H1 (cell line): Measurements from ENCODE around the gene CDIPT. TPM values are rescaled to one million over a fixed set of nuclear protein-coding genes. Genes with fewer than 3 reads are reported as not detected.

Experiments used
- CHD7 ChIP-seq: fragments of 300-600 bp; sonication (generic); IDR thresholded peaks from 2 replicates; pipeline ENCODE4 v1.7.1; 2012; ENCODE audit warnings: low read length, moderate library complexity, mild to moderate bottlenecking, inconsistent platforms; ENCODE audit not compliant: insufficient replicate concordance
- polyA plus RNA-seq, 7 experiments: library from polyadenylated mRNA; depleted of rRNA in 3 of 7; stranded (reverse) in 5 of 7; unstranded in 2 of 7; fragments of >200 nt in 5 of 7; fragments of 200-250 nt in 2 of 7; gene quantifications; 1 replicate in 5 of 7; 2 replicates in 1 of 7; 4 replicates in 1 of 7; pipeline versions ENCODE4 v1.2.1 to v1.2.3, GENCODE V29; 2011 to 2013; ENCODE audit warnings: missing spikeins in 2 of 7, mixed read lengths in 2 of 7
- total RNA-seq: library from RNA; stranded (reverse); fragmentation: NEBNext Ultra II Directional; extraction: Animal tissue kit (Norgen Biotek cat#: 25700); gene quantifications from 2 replicates; pipeline ENCODE4 v1.2.1, GENCODE V29; 2021

The CDIPT gene
- total and polyA plus RNA-seq, 2 of the 8 experiments (the other 6 are each of a cell fraction or from before 2014, with no cell fraction given): 69.2 to 140 TPM

- no peak for TF ChIP-seq CHD7
Measured at GRCh38 chr16:29883987-29884386, 21.0 kb upstream of the CDIPT start (continued).
